T-helper 1 cell (primary cell): ENCODE results near the gene SCN9A.
"Not testable (repeated sequence)": the region's sequence is repeated elsewhere in the genome, so short reads cannot be mapped to it uniquely, and the experiment has no call there.

Experiments
- DNase-seq, 5 donors: peaks; one replicate each; pipeline ENCODE4 v3.0.0-alpha.2; 2012 to 2020
- total RNA-seq, 4 donors: gene quantifications; one replicate each; lab custom pipeline; 2026; lab: John Stamatoyannopoulos, UW

SCN9A gene
- 0 reads per million in 4 donors for total RNA-seq

GRCh38 chr2:166375736-166376487 lies at the start of gene SCN9A:
TSS of gene SCN9A (minus strand) at chr2:166375944. CDS start at chr2:166311756, 64,188 bp downstream.
- DNase-seq = peak in 1 of 5 donors; percentile 42

- DNase-seq = no peak
Observed at GRCh38 chr2:166424841-166425240, 49.1 kb upstream of the SCN9A start.

- DNase-seq = no peak
Observed at GRCh38 chr2:166419616-166419934, 43.8 kb upstream of the SCN9A start.

- DNase-seq = no peak
Observed at GRCh38 chr2:166418853-166419615, 43.3 kb upstream of the SCN9A start.

GRCh38 chr2:166417669-166418068 lies 41.9 kb upstream of the SCN9A start:
- DNase-seq = no peak

GRCh38 chr2:166413255-166413654 lies 37.5 kb upstream of the SCN9A start:
- DNase-seq = no peak

- DNase-seq = no peak
Observed at GRCh38 chr2:166411473-166412230, 35.9 kb upstream of the SCN9A start.

- DNase-seq = no peak
Observed at GRCh38 chr2:166410828-166411472, 35.2 kb upstream of the SCN9A start.

- DNase-seq = not testable (repeated sequence)
Observed at GRCh38 chr2:166407746-166408145, 32.0 kb upstream of the SCN9A start.

GRCh38 chr2:166406374-166406773 lies 30.6 kb upstream of the SCN9A start:
- DNase-seq = no peak

GRCh38 chr2:166405569-166405926 lies 29.8 kb upstream of the SCN9A start:
- no peak for DNase-seq

GRCh38 chr2:166404831-166405568 lies 29.3 kb upstream of the SCN9A start:
- no peak for DNase-seq

GRCh38 chr2:166394245-166394644 lies 18.5 kb upstream of the SCN9A start:
- no peak for DNase-seq

- DNase-seq = no peak
Observed at GRCh38 chr2:166393008-166393407, 17.3 kb upstream of the SCN9A start.

GRCh38 chr2:166388481-166389070 lies 12.8 kb upstream of the SCN9A start:
- no peak for DNase-seq

GRCh38 chr2:166385313-166385712 lies 9.6 kb upstream of the SCN9A start:
- DNase-seq = no peak

- no peak for DNase-seq
Observed at GRCh38 chr2:166384774-166385173, 9.0 kb upstream of the SCN9A start.

- DNase-seq = no peak
Observed at GRCh38 chr2:166382448-166382847, 6.7 kb upstream of the SCN9A start.

- DNase-seq = no peak
Observed at GRCh38 chr2:166380615-166381014, 4.9 kb upstream of the SCN9A start.

- no peak for DNase-seq
Observed at GRCh38 chr2:166376873-166377272, 1.1 kb upstream of the SCN9A start.

GRCh38 chr2:166376488-166376828 lies 714 bp upstream of the SCN9A start:
- DNase-seq = no peak

GRCh38 chr2:166375195-166375735 lies 479 bp downstream of the SCN9A start:
- peak in 1 of 5 donors; percentile 17 for DNase-seq
